Measurements from ENCODE around the gene ADAMTSL5.

DNA sequence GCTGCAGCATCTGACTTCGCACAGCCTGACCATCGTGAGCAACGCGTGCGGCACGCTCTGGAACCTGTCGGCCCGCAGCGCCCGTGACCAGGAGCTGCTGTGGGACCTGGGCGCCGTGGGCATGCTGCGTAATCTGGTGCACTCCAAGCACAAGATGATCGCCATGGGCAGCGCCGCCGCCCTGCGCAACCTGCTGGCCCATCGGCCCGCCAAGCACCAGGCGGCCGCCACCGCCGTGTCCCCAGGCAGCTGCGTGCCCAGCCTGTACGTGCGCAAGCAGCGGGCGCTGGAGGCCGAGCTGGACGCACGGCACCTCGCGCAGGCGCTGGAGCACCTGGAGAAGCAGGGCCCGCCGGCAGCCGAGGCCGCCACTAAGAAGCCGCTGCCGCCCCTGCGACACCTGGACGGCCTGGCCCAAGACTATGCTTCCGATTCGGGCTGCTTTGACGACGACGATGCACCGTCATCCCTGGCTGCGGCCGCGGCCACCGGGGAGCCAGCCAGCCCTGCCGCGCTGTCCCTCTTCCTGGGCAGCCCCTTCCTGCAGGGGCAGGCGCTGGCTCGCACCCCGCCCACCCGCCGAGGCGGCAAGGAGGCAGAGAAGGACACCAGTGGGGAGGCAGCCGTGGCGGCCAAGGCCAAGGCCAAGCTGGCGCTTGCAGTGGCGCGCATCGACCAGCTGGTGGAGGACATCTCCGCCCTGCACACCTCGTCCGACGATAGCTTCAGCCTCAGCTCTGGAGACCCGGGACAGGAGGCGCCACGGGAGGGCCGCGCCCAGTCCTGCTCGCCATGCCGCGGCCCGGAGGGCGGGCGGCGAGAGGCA is 47.4 kb downstream of the ADAMTSL5 start:
- TF ChIP-seq, protein P1, sequence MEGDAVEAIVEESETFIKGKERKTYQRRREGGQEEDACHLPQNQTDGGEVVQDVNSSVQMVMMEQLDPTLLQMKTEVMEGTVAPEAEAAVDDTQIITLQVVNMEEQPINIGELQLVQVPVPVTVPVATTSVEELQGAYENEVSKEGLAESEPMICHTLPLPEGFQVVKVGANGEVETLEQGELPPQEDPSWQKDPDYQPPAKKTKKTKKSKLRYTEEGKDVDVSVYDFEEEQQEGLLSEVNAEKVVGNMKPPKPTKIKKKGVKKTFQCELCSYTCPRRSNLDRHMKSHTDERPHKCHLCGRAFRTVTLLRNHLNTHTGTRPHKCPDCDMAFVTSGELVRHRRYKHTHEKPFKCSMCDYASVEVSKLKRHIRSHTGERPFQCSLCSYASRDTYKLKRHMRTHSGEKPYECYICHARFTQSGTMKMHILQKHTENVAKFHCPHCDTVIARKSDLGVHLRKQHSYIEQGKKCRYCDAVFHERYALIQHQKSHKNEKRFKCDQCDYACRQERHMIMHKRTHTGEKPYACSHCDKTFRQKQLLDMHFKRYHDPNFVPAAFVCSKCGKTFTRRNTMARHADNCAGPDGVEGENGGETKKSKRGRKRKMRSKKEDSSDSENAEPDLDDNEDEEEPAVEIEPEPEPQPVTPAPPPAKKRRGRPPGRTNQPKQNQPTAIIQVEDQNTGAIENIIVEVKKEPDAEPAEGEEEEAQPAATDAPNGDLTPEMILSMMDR (IDR thresholded peaks at IDR 0.05): peak in 1 of 2 donors; percentile 56
- TF ChIP-seq POLR2AphosphoS5 (IDR thresholded peaks at IDR 0.05): no peak
- TF ChIP-seq EP300 (IDR thresholded peaks at IDR 0.05): no peak
- no peak for TF ChIP-seq POLR2A (IDR thresholded peaks at IDR 0.05)

Measured in suprapubic skin (tissue), 4 donors.